GM19328 (cell line): ENCODE results near the gene HIVEP1.
A peak's percentile ranks its signal among the peaks of the same experiment; 100 is the strongest.

Source experiments
- ATAC-seq: cut with Tn5 transposase; IDR thresholded peaks from one replicate; pipeline ENCODE4 v1.9.1; 2021; ENCODE audit warnings: mild to moderate bottlenecking, moderate library complexity; ENCODE audit not compliant: unreplicated experiment

HIVEP1 gene

GRCh38 chr6:12114055-12114503 is 102.0 kb downstream of the HIVEP1 start:
- no peak for ATAC-seq

GRCh38 chr6:12115001-12115400 is 102.9 kb downstream of the HIVEP1 start:
- no peak for ATAC-seq

DNA sequence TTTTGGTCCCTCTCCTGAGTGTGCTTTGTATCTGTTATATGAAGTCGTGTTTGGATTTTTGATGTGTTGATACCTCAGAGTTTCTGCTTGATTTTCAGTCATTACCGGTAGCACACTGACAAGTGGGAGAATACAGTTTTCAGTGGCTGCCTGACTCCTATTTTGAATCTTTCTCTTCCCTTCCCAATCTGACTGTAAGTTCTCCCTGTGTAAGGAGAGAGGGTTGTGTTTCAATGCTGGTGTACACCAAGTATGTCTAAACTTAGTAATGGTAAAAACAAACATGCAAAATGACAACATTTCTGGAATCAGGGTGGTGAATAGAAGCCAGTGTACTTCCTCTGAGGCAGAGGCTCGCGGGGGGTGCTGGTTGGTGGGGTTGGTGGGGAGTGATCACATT is 103.4 kb downstream of the HIVEP1 start:
- no peak for ATAC-seq

DNA sequence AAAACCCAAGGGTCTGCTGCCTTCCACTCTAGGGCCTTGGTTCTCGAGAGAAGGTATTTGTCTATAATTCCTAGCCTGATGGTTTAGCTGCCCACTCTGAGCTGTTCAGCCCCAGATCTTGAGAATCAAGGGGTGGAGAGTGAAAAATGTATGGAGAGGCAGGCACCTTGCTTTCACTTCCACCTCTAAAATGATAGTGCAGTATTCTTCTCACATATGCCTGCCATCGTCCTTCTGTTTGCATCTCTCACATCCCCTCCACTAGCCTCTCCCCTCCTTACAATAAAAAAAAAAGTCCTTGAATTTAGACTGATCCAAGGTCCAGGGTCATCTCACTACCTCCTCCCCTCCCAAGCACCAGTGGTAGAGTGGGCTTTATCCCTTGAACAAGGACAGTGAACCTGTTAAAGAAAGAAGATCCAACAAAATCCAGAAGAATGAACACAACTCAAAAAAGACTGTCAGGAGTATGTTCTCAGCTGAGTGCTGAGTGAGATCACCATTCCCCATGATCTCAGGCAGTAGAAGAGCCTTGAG is 104.2 kb downstream of the HIVEP1 start:
- ATAC-seq = no peak

DNA sequence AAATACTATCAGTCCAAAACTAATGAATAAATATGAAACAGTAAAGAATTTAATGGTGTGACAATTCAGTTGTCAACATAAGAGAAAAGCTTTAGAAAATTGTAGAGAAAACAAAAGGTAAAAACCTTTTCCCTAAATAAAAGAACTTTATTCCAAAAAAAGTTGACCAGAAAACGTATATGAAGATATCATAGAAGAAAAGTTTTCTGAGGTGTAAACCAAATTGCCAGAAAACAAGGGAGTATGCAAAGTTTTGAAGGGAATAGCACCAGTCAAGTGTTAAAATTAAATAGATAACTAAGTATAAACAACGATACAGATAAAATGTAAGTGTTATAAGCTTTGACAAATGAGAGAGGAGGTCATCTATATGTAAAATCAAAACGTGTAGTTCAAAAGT is 104.9 kb downstream of the HIVEP1 start:
- no peak for ATAC-seq

- ATAC-seq = no peak
These were observed 106.5 kb downstream of the HIVEP1 start for GRCh38 chr6:12118607-12119006.

- ATAC-seq = peak; percentile 55
These were observed 107.0 kb downstream of the HIVEP1 start for GRCh38 chr6:12119085-12119588.

DNA sequence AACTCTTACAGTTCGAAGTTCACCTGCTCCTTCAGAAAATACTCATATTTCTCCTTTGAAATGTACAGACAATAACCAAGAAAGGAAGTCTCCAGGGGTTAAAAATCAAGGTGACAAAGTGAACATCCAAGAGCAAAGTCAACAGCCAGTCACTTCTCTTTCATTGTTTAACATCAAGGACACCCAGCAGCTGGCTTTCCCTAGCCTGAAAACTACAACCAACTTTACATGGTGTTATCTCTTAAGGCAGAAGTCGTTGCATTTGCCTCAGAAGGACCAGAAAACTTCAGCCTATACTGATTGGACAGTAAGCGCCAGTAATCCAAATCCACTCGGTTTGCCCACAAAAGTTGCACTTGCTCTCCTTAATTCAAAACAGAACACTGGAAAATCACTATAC is 113.3 kb downstream of the HIVEP1 start:
- no peak for ATAC-seq

GRCh38 chr6:12126051-12126450 is 113.9 kb downstream of the HIVEP1 start:
- ATAC-seq = no peak

DNA sequence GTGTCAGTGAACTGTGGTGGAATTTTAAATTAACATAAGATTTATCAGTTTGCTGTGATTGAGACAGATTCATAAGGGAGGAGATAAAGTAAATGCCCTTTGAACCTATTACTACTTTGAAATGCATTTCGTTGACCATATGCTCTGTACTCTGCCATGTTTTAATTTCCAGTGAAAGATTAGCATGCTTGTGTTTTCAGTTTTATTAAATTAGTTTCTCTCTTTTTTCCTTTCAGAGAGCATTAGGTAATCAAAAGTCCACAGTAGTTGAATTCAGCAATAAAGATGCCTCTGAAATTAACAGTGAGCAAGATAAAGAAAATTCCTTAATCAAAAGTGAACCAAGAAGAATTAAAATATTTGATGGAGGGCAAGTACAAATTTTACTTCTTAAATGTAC is 117.4 kb downstream of the HIVEP1 start:
- no peak for ATAC-seq

- ATAC-seq = no peak
These were observed 120.5 kb downstream of the HIVEP1 start for GRCh38 chr6:12132351-12133222.

- ATAC-seq = no peak
These were observed 122.5 kb downstream of the HIVEP1 start for GRCh38 chr6:12134581-12134980.

DNA sequence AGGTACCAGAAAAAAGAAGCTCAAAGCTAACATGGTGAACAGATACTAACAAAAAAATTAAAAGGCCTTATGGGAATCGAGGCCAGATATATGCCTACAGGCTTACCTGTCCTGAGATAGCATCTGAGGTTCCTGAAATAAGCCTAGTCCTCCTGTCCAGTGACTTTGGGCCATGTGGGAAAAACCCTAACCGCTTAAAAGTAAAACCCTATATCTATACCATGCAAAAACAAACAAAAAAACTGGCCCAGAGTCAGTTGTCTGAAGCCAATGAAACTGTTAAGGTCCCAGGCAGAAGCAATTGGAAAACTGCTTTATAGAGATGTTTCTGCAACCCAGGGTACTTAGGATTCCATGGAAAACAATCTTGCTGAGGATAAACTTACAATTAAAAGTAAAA is 122.9 kb downstream of the HIVEP1 start:
- ATAC-seq = no peak

DNA sequence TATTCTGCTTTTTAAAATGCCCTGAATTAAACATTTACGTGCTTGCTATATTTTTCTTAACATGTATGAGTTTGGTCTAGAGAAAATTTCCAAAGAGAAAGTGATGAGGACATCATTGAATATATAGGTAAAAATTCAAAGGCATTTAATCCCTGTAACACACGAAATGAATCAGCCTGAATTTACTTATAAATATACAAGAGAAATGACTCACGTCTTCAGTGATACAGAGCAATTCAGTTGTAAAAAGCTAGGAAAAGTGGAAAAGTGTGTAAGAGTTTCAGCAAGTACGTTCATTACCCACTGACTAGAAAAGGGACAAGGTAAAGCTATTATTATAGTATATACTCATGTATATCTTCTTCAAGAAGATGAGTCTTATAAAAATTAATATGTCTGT is 124.8 kb downstream of the HIVEP1 start:
- no peak for ATAC-seq

DNA sequence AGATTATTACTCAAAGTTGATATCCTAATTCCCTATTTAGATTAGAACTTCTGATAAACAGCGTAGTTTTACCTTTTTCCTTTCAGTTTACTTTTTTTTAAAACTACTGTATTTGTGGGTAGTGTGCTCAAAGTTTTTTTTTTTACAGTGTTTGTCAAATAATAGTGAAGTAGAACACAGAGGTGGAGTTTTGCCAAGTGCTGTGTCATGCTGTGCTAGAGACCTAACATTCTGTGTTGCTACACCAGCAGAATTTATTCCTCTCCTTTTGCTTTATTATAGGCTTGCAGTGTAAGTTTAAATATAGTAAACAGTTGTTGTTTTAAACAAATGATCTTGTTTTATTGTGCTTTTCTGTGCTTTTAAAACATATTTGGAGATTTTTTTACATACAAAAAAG is 125.4 kb downstream of the HIVEP1 start:
- ATAC-seq = no peak

DNA sequence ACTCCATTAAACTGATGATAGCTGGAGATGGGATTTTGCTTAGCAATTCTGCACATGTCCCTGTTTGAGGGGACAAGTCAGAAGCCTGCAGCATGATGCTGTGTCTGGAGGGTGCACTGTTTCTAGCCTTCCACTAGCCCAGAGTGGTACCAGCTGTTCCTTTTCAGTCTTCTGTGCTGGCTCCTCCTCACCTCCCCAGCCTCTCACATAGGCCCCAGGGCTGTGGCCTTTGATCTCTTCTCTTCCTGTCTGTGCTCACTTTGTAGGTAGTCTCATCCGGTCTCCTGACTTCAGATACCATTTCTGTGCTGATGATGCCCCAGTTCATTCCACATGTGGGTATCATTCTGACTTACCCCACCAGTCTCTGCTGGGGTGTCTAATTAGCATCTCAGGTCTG is 126.3 kb downstream of the HIVEP1 start:
- no peak for ATAC-seq

DNA sequence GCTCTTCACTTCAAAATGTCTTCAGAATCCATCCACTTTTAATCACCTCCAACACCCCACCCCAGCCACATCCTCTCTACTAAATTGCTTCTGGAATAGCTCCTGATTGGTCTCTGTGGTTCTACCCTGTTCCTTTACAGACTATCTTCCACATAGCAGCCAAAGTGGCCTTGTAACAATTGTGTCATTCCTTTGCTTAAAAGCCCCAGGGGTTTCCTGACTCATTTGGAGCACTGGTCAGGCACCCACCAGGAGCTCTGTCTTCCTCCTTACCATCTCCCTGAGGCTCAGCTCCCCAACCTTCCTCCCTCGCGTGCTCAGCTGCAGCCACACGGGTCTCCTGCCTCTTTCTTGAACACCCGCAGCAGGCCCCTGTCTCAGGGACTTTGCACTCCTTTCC is 126.8 kb downstream of the HIVEP1 start:
- no peak for ATAC-seq

DNA sequence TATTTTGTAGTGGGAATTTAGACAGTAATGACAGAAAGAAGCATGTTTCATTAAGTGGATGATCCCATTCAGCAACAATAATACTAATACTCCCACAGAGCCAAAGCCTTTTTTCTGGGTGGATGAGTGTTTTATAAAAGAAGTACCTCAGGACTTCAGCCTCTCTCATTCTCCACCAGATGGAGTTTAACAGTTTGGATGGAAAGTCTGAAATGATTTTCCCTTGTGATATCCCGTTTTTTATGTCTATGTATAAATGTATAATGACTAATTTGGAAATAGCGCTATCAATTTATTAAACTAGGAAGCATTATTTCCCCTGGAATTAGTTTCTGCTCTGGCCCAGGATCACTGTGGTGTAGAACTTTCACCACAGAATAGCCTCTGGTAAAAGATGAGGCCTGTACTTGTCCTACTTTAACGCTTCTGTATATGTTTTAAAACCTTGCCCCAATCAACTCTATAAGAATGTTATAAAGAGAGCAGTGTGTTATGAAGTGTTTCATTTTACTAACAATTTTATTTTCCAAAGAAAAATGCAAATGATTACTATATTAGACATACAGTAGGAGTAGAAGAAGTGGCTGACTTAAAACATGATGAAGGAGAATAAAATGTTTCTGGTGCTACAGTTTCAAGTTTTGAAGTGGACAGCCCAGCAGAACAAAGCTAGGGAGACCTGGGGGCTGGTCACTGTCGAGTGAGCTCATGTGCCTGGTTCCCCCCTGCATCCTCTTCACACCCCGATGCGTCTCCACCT is 135.6 kb downstream of the HIVEP1 start:
- ATAC-seq = no peak

DNA sequence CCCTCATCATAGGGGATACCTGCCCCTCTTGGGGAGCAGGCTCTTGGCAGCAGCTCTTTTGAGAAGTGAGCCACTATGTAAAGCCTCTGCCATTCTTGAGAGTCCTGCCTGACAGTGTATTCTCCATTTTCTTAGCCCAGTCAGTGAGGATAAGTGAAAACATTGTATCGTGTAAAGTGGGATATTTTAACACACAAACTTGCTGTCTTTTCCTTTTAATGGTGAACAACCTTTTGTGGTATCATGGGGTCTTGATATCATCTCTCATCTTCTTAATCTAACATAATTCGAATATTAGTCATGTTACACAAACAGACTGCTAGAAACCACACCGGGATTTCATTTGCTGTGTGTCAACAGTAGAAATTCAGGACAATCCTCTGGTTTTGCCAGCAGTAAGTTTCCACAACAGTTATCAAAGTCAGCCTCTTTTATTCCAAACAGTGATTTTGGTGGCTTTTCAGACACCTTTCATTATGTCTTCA is 136.2 kb downstream of the HIVEP1 start:
- ATAC-seq = no peak

GRCh38 chr6:12148841-12149240 is 136.7 kb downstream of the HIVEP1 start:
- no peak for ATAC-seq

- no peak for ATAC-seq
These were observed 137.9 kb downstream of the HIVEP1 start for GRCh38 chr6:12149944-12150510.
